ENCODE data around the gene KDM4B.

Gene KDM4B

GRCh38 chr19:5120321-5120720, 151.4 kb downstream of the KDM4B start:
- Histone ChIP-seq H3K27ac (ENCODE audit: low read depth, low read length) (no peak overlapping the region), H3K9me3 (ENCODE audit: control insufficient read depth, insufficient read depth, low read length) (no peaks in the 10 kb centered on the region), H3K27me3 (ENCODE audit: control insufficient read depth, low read length) (no peaks in the 10 kb centered on the region), H3K36me3 (ENCODE audit: control insufficient read depth, low read length) (peaks cover 5% of the 10 kb centered on the region; the same call in 1 of the 2 replicates), H3K9me2 (replicated peaks; ENCODE audit: control insufficient read depth, low read length) (no peaks in the 10 kb centered on the region), H3F3A (ENCODE audit: control insufficient read depth, insufficient read depth) (no peaks in the 10 kb centered on the region), H3K4me3 (ENCODE audit: low read length) (no peak overlapping the region), H3K4me2 (ENCODE audit: low read length) (no peak overlapping the region), H4K20me1 (ENCODE audit: control insufficient read depth, insufficient read depth, low read depth, low read length) (no peaks in the 10 kb centered on the region), H3K4me1 (ENCODE audit: control insufficient read depth, low read length) (peaks cover 15% of the 10 kb centered on the region), H3K79me2 (ENCODE audit: control insufficient read depth, low read length) (no peaks in the 10 kb centered on the region)
- TF ChIP-seq EZH2phosphoT487 (IDR thresholded peaks at IDR 0.05; ENCODE audit: borderline replicate concordance, low read length) = no peak
- TF ChIP-seq, protein P1, sequence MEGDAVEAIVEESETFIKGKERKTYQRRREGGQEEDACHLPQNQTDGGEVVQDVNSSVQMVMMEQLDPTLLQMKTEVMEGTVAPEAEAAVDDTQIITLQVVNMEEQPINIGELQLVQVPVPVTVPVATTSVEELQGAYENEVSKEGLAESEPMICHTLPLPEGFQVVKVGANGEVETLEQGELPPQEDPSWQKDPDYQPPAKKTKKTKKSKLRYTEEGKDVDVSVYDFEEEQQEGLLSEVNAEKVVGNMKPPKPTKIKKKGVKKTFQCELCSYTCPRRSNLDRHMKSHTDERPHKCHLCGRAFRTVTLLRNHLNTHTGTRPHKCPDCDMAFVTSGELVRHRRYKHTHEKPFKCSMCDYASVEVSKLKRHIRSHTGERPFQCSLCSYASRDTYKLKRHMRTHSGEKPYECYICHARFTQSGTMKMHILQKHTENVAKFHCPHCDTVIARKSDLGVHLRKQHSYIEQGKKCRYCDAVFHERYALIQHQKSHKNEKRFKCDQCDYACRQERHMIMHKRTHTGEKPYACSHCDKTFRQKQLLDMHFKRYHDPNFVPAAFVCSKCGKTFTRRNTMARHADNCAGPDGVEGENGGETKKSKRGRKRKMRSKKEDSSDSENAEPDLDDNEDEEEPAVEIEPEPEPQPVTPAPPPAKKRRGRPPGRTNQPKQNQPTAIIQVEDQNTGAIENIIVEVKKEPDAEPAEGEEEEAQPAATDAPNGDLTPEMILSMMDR (IDR thresholded peaks at IDR 0.05; ENCODE audit: low read depth, low read length, poor library complexity, severe bottlenecking) = no peak

DNA sequence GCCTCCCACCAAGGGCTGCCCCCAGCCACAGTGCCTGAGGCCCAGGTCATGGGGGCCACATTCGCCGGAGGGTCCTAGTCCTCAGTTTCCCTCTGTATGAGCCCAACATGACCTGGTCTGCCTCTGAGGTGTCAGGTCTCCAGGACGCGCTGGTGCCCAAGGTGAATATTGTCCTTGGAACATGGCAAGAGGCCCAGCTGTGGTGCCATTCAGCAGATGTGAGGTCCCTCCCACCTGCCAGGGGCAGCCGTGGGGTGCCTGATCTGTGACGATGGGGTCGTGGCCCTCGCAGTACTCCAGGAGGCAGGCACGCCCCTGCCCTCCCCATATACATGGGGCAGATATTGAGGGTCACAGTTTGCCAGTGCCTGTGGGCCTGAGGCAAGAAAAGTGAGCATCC, 151.9 kb downstream of the KDM4B start:
- Histone ChIP-seq H3K9me3 (ENCODE audit: control insufficient read depth, insufficient read depth, low read length) (no peaks in the 10 kb centered on the region), H3F3A (ENCODE audit: control insufficient read depth, insufficient read depth) (no peaks in the 10 kb centered on the region), H3K9me2 (replicated peaks; ENCODE audit: control insufficient read depth, low read length) (no peaks in the 10 kb centered on the region), H3K27me3 (ENCODE audit: control insufficient read depth, low read length) (no peaks in the 10 kb centered on the region), H3K27ac (ENCODE audit: low read depth, low read length) (no peak overlapping the region), H3K4me3 (ENCODE audit: low read length) (no peak overlapping the region), H4K20me1 (ENCODE audit: control insufficient read depth, insufficient read depth, low read depth, low read length) (no peaks in the 10 kb centered on the region), H3K4me1 (ENCODE audit: control insufficient read depth, low read length) (peaks cover 15% of the 10 kb centered on the region), H3K79me2 (ENCODE audit: control insufficient read depth, low read length) (no peaks in the 10 kb centered on the region), H3K36me3 (ENCODE audit: control insufficient read depth, low read length) (peaks cover 5% of the 10 kb centered on the region; the same call in 1 of the 2 replicates), H3K4me2 (ENCODE audit: low read length) (no peak overlapping the region)
- TF ChIP-seq, protein P1 (IDR thresholded peaks at IDR 0.05; ENCODE audit: low read depth, low read length, poor library complexity, severe bottlenecking) = no peak
- no peak for TF ChIP-seq EZH2phosphoT487 (IDR thresholded peaks at IDR 0.05; ENCODE audit: borderline replicate concordance, low read length)

GRCh38 chr19:5121266-5122120, 152.6 kb downstream of the KDM4B start:
- Histone ChIP-seq H3K27ac (ENCODE audit: low read depth, low read length) (no peak overlapping the region), H3K36me3 (ENCODE audit: control insufficient read depth, low read length) (peaks cover 5% of the 10 kb centered on the region; the same call in 1 of the 2 replicates), H4K20me1 (ENCODE audit: control insufficient read depth, insufficient read depth, low read depth, low read length) (no peaks in the 10 kb centered on the region), H3K4me3 (ENCODE audit: low read length) (no peak overlapping the region), H3K79me2 (ENCODE audit: control insufficient read depth, low read length) (no peaks in the 10 kb centered on the region), H3K4me2 (ENCODE audit: low read length) (no peak overlapping the region), H3K4me1 (ENCODE audit: control insufficient read depth, low read length) (peaks cover 18% of the 10 kb centered on the region), H3K9me2 (replicated peaks; ENCODE audit: control insufficient read depth, low read length) (no peaks in the 10 kb centered on the region), H3F3A (ENCODE audit: control insufficient read depth, insufficient read depth) (no peaks in the 10 kb centered on the region), H3K27me3 (ENCODE audit: control insufficient read depth, low read length) (no peaks in the 10 kb centered on the region), H3K9me3 (ENCODE audit: control insufficient read depth, insufficient read depth, low read length) (no peaks in the 10 kb centered on the region)
- TF ChIP-seq EZH2phosphoT487 (IDR thresholded peaks at IDR 0.05; ENCODE audit: borderline replicate concordance, low read length) = no peak
- TF ChIP-seq, protein P1 (IDR thresholded peaks at IDR 0.05; ENCODE audit: low read depth, low read length, poor library complexity, severe bottlenecking) = no peak
